Nephron progenitor cell (in vitro differentiated cells): Measurements from ENCODE around the gene GSTA5.
A peak's percentile ranks its signal among the peaks of the same experiment; 100 is the strongest.
"Not testable (repeated sequence)": the region's sequence is repeated elsewhere in the genome, so short reads cannot be mapped to it uniquely, and the experiment has no call there.

Experiments used
- DNase-seq: peaks from one replicate; pipeline ENCODE4 v3.0.0; 2021
- H3K27ac Mint-ChIP-seq: 2 replicates; pipeline ENCODE4 v1.8.0; 2021; ENCODE audit warnings: mild to moderate bottlenecking, moderate library complexity, mixed read lengths
- H3K27me3 Mint-ChIP-seq: 2 replicates; pipeline ENCODE4 v1.8.0; 2021; ENCODE audit warnings: mild to moderate bottlenecking, low read depth, mixed read lengths; ENCODE audit not compliant: poor library complexity
- H3K36me3 Mint-ChIP-seq: 2 replicates; pipeline ENCODE4 v1.8.0; 2021; ENCODE audit warnings: low read depth, mixed read lengths
- H3K4me1 Mint-ChIP-seq: 2 replicates; pipeline ENCODE4 v1.8.0; 2021; ENCODE audit warnings: mixed read lengths
- H3K4me3 Mint-ChIP-seq: 2 replicates; pipeline ENCODE4 v1.8.0; 2021; ENCODE audit warnings: mild to moderate bottlenecking, moderate library complexity, mixed read lengths
- H3K9me3 Mint-ChIP-seq: 2 replicates; pipeline ENCODE4 v1.8.0; 2021; ENCODE audit warnings: mild to moderate bottlenecking, moderate library complexity, mixed read lengths
- CTCF ChIP-seq: fragments of 200-600 bp; sonication (generic); IDR thresholded peaks from 2 replicates; pipeline ENCODE4 v1.5.0; 2021; ENCODE audit warnings: antibody characterized with exemption

GSTA5 gene

GRCh38 chr6:52802806-52803205 lies 37.8 kb downstream of the GSTA5 start:
- Mint-ChIP-seq H3K4me1 (no peaks in the 10 kb centered on the region), H3K27ac (no peak overlapping the region), H3K4me3 (no peak overlapping the region), H3K36me3 (no peaks in the 10 kb centered on the region), H3K9me3 (no peaks in the 10 kb centered on the region), H3K27me3 (peaks cover 15% of the 10 kb centered on the region)
- DNase-seq: no peak
- no peak for TF ChIP-seq CTCF

- no peak for DNase-seq
- Mint-ChIP-seq H3K4me1 (no peaks in the 10 kb centered on the region), H3K9me3 (no peaks in the 10 kb centered on the region), H3K27ac (no peak overlapping the region), H3K4me3 (no peak overlapping the region), H3K36me3 (no peaks in the 10 kb centered on the region), H3K27me3 (peaks cover 12% of the 10 kb centered on the region)
- TF ChIP-seq CTCF: no peak
These were observed 39.3 kb downstream of the GSTA5 start for GRCh38 chr6:52801188-52801841.

GRCh38 chr6:52799272-52799671 lies 41.3 kb downstream of the GSTA5 start:
- not testable (repeated sequence) for H3K36me3 Mint-ChIP-seq, H3K4me1 Mint-ChIP-seq, DNase-seq, H3K4me3 Mint-ChIP-seq, H3K9me3 Mint-ChIP-seq, H3K27ac Mint-ChIP-seq, H3K27me3 Mint-ChIP-seq

GRCh38 chr6:52794366-52794765 lies 46.2 kb downstream of the GSTA5 start:
- Mint-ChIP-seq H3K9me3 (peaks cover 26% of the 10 kb centered on the region), H3K27me3 (peaks cover 17% of the 10 kb centered on the region)
- not testable (repeated sequence) for DNase-seq

GRCh38 chr6:52790861-52791260 lies 49.8 kb downstream of the GSTA5 start:
- Mint-ChIP-seq H3K9me3 (peaks cover 40% of the 10 kb centered on the region), H3K4me3 (no peak overlapping the region), H3K4me1 (peaks cover 27% of the 10 kb centered on the region), H3K36me3 (peaks cover 6% of the 10 kb centered on the region), H3K27ac (peak overlapping the region; percentile 29), H3K27me3 (peaks cover 18% of the 10 kb centered on the region)
- DNase-seq: no peak
- no peak for TF ChIP-seq CTCF

More at GRCh38 chr6:52794366-52794765, 46.2 kb downstream of the GSTA5 start:
- not testable (repeated sequence) for H3K4me1 Mint-ChIP-seq, H3K36me3 Mint-ChIP-seq, H3K27ac Mint-ChIP-seq, H3K4me3 Mint-ChIP-seq

GRCh38 chr6:52789658-52790057 lies 51.0 kb downstream of the GSTA5 start:
- peaks cover 27% of the 10 kb centered on the region for H3K4me1 Mint-ChIP-seq
- H3K36me3 Mint-ChIP-seq, H3K27ac Mint-ChIP-seq, DNase-seq, H3K4me3 Mint-ChIP-seq: not testable (repeated sequence)
- peaks cover 17% of the 10 kb centered on the region for H3K27me3 Mint-ChIP-seq
- H3K9me3 Mint-ChIP-seq: peaks cover 42% of the 10 kb centered on the region

- DNase-seq: no peak
- H3K36me3 Mint-ChIP-seq: peaks cover 6% of the 10 kb centered on the region
- H3K4me1 Mint-ChIP-seq: peaks cover 27% of the 10 kb centered on the region
- peaks cover 42% of the 10 kb centered on the region for H3K9me3 Mint-ChIP-seq
- H3K4me3 Mint-ChIP-seq: no peak overlapping the region
- no peak for TF ChIP-seq CTCF
- no peak overlapping the region for H3K27ac Mint-ChIP-seq
- H3K27me3 Mint-ChIP-seq: peaks cover 17% of the 10 kb centered on the region
These were observed 52.1 kb downstream of the GSTA5 start for GRCh38 chr6:52788478-52788877.
